H1 (cell line): ENCODE measurements around the gene USP3.

Experiments
- CTCF ChIP-seq, 3 experiments: IDR thresholded peaks; 1 replicate in 2 of 3; 2 replicates in 1 of 3; pipeline versions ENCODE4 v1.5.1 to v1.6.1; 2011; ENCODE audit warnings: low read length in 3 of 3, mild to moderate bottlenecking in 3 of 3, inconsistent platforms in 2 of 3, low read depth in 1 of 3, moderate library complexity in 1 of 3; ENCODE audit not compliant: insufficient read depth in 1 of 3; ENCODE audit errors: control extremely low read depth in 1 of 3
- POLR2A ChIP-seq, 2 experiments: IDR thresholded peaks; 1 replicate in 1 of 2; 2 replicates in 1 of 2; pipeline ENCODE4 v1.6.1; 2011; ENCODE audit warnings: low read depth in 2 of 2, low read length in 2 of 2, mild to moderate bottlenecking in 2 of 2; ENCODE audit errors: control extremely low read depth in 1 of 2
- SP1 ChIP-seq: IDR thresholded peaks from 2 replicates; pipeline ENCODE4 v1.6.1; 2011; ENCODE audit warnings: low read depth, low read length

GRCh38 chr15:63530235-63530634, 25.8 kb downstream of the USP3 start:
- TF ChIP-seq POLR2A (IDR thresholded peaks at IDR 0.05; ENCODE audit: control extremely low read depth in 1 of 2, low read depth in 2 of 2, low read length in 2 of 2), result no peak
- no peak for TF ChIP-seq SP1
- no peak for TF ChIP-seq CTCF (IDR thresholded peaks at IDR 0.05; ENCODE audit: control extremely low read depth in 1 of 3, insufficient read depth in 1 of 3, low read depth in 1 of 3, low read length in 3 of 3)
